ENCODE results near the gene ROCK2.
"Not testable (repeated sequence)": the region's sequence is repeated elsewhere in the genome, so short reads cannot be mapped to it uniquely, and the experiment has no call there.

The ROCK2 gene

DNA sequence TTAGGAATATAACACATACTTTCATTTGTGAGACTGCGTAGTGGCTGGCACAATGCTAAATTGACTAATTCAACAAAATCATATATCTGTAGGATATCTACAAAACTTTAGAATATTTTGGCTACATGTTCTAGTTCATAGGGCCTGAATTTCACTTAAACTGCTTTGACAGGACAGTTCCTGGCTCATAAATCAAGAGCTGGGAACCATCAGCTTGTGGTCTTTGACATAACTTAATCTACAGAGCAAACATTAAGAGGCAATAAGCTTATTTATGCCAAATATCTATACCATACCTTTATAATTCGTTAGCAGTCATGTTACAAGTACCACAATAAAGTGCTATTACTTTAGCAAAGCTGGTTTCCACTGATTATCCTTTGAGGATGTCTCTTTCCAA lies 83.5 kb downstream of the ROCK2 start:
- no peak overlapping the region for H3K27ac ChIP-seq
- POLR2A ChIA-PET (ENCODE audit: low non-redundant PET): no interaction called here
- CTCF ChIA-PET: interaction anchor here (0.6 kb wide), 1 partner anchor 13 kb away, joined by 3 read pairs; no protein-coding TSS in a partner anchor
- TF ChIP-seq, protein P1, sequence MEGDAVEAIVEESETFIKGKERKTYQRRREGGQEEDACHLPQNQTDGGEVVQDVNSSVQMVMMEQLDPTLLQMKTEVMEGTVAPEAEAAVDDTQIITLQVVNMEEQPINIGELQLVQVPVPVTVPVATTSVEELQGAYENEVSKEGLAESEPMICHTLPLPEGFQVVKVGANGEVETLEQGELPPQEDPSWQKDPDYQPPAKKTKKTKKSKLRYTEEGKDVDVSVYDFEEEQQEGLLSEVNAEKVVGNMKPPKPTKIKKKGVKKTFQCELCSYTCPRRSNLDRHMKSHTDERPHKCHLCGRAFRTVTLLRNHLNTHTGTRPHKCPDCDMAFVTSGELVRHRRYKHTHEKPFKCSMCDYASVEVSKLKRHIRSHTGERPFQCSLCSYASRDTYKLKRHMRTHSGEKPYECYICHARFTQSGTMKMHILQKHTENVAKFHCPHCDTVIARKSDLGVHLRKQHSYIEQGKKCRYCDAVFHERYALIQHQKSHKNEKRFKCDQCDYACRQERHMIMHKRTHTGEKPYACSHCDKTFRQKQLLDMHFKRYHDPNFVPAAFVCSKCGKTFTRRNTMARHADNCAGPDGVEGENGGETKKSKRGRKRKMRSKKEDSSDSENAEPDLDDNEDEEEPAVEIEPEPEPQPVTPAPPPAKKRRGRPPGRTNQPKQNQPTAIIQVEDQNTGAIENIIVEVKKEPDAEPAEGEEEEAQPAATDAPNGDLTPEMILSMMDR (conservative IDR thresholded peaks at IDR 0.05; ENCODE audit: low read depth): no peak
- DNase-seq (ENCODE audit: low spot score): no peak

DNA sequence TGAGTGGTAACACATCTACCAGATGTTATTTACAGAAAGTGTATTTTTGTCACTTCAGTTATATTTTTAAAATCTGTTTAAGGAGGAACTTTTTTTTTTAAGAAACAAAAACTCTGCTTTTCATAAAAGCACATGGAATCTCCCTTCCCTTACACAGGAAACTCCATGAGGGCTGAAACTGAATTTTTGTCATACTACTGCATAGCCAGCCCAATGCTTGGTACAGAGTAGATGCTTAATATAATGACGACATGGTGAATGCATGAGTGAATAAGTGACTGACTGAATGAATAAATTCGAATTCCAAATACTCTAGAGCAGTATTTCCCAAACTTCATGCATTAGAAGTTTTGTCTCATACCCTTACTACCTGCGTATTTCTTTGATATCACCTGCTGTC lies 86.5 kb downstream of the ROCK2 start:
- ChIA-PET POLR2A (ENCODE audit: low non-redundant PET) (no interaction called here), CTCF (interaction anchor here (0.5 kb wide), 1 partner anchor 580 kb away, joined by 4 read pairs; no protein-coding TSS in a partner anchor)
- H3K27ac ChIP-seq: no peak overlapping the region
- DNase-seq (ENCODE audit: low spot score): no peak
- TF ChIP-seq, protein P1 (conservative IDR thresholded peaks at IDR 0.05; ENCODE audit: low read depth): no peak

DNA sequence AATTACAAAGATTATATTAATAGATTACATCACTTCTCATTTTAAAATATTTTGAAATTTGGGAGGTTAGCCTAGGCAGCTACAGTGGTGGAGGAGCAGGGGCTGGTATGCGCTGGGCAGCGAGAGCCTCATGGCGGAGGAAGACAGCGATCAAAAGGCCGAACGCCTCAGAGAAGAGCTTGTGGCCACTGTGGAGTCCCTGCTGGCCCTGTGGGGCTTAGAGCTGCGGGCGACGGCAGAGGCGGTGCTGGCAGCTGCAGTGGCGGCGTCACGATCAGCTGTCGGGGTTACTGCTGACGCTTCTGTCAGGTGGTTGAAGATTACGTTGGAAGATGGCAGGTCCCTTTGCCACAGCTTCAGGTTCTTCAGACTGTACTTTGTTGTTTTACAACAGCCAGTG lies 87.4 kb downstream of the ROCK2 start:
- H3K27ac ChIP-seq: no peak overlapping the region
- DNase-seq (ENCODE audit: low spot score): no peak
- CTCF ChIA-PET: no interaction called here
- TF ChIP-seq, protein P1 (conservative IDR thresholded peaks at IDR 0.05; ENCODE audit: low read depth): no peak
- POLR2A ChIA-PET (ENCODE audit: low non-redundant PET): no interaction called here

DNA sequence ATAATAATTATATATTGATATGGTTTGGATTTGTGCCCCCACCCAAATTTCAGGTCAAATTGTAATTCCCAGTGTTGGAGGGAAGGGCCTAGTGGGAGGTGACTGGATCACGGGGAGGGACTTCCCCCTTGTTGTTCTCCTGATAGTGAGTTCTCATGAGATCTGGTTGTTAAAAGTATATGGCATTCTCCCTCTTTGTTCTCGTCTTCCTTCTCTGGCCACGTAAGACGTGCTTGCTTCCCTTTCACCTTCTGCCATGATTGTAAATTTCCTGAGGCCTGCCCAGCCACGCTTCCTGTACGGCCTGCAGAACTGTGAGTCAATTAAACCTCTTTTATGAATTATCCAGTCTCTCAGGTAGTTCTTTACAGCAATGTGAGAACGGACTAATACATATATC lies 88.3 kb downstream of the ROCK2 start:
- no peak for DNase-seq (ENCODE audit: low spot score)
- POLR2A ChIA-PET (ENCODE audit: low non-redundant PET): no interaction called here
- H3K27ac ChIP-seq: no peak overlapping the region
- TF ChIP-seq, protein P1 (conservative IDR thresholded peaks at IDR 0.05; ENCODE audit: low read depth): no peak
- CTCF ChIA-PET: no interaction called here

GRCh38 chr2:11254100-11254536 lies 90.3 kb downstream of the ROCK2 start:
- no peak overlapping the region for H3K27ac ChIP-seq
- TF ChIP-seq, protein P1 (conservative IDR thresholded peaks at IDR 0.05; ENCODE audit: low read depth): no peak
- POLR2A ChIA-PET (ENCODE audit: low non-redundant PET): no interaction called here
- DNase-seq (ENCODE audit: low spot score): no peak
- CTCF ChIA-PET: no interaction called here

DNA sequence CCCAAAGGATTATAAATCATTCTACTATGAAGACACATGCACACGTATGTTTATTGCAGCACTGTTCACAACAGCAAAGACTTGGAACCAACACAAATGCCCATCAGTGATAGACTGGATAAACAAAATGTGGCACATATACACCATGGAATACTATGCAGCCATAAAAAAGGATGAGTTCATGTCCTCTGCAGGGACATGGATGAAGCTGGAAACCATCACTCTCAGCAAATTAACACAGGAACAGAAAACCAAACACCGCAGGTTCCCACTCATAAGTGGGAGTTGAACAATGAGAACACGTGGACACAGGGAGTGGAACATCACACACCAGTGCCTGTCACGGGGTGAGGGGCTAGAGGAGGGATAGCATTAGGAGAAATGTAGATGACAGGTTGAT lies 92.0 kb downstream of the ROCK2 start:
- H3K27ac ChIP-seq; POLR2A ChIA-PET (ENCODE audit: low non-redundant PET); CTCF ChIA-PET; DNase-seq (ENCODE audit: low spot score): not testable (repeated sequence)

GRCh38 chr2:11250400-11251196 lies 93.8 kb downstream of the ROCK2 start:
- no peak for DNase-seq (ENCODE audit: low spot score)
- ChIA-PET POLR2A (ENCODE audit: low non-redundant PET) (no interaction called here), CTCF (no interaction called here)
- H3K27ac ChIP-seq: no peak overlapping the region
- TF ChIP-seq, protein P1 (conservative IDR thresholded peaks at IDR 0.05; ENCODE audit: low read depth): no peak
